Measurements from ENCODE around the gene PPP1CC. TPM values are rescaled to one million over a fixed set of nuclear protein-coding genes. Genes with fewer than 3 reads are reported as not detected.

The PPP1CC gene
- total RNA-seq, 4 donors from 2014 or later, result 103 to 135 (median 126) TPM

GRCh38 chr12:110698171-110698902 lies 44.4 kb downstream of the PPP1CC start:
- Histone ChIP-seq H3K9me3 (no peaks in the 10 kb centered on the region), H3K4me3 (peak overlapping the region in 1 of 2 donors; percentile 32), H3K27ac (peak overlapping the region in 3 of 4 donors; percentile 35 to 45 (median 41)), H3K36me3 (no peaks in the 10 kb centered on the region), H3K4me1 (peaks cover 0 to 17% (median 0%) of the 10 kb centered on the region in 3 donors), H3K27me3 (no peaks in the 10 kb centered on the region)
- peak; percentile 87 for ATAC-seq
- TF ChIP-seq POLR2A (IDR thresholded peaks at IDR 0.05) (no peak), CTCF (IDR thresholded peaks at IDR 0.05) (peak in 3 of 4 experiments; percentile 70 to 74 (median 72)), EP300 (IDR thresholded peaks at IDR 0.05) (no peak)
- 34 to 46% methylated on average over 4 to 7 of the region's 20 CpGs for WGBS, 2 donors (ENCODE audit: low coverage in 1 of 2)

DNA sequence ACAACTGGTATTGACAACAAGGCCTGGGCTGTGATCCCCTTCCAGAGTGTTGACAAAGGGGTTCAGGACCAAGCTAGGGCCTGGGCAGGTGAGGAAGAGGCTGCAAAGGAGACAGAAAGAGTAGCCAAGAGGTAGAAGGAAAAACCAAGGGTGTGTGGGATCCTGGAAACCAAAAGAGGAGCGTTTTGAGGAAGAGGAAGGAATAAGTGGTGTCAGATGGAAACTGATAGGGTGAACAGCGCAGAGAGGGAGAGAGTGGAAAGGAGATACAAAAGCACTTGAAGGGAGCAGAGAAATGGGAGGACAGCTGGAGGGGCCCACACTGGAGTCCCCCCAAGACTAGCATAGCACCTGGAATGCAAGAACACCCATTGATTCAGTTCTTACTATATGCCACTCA lies 45.5 kb downstream of the PPP1CC start:
- TF ChIP-seq POLR2A (IDR thresholded peaks at IDR 0.05) (no peak), CTCF (IDR thresholded peaks at IDR 0.05) (no peak), EP300 (IDR thresholded peaks at IDR 0.05) (no peak), POLR2AphosphoS5 (IDR thresholded peaks at IDR 0.05) (no peak)
- 64% methylated on average over 2 of the region's 2 CpGs; no CpG with 5 or more reads in 1 of the 2 donors for WGBS, 2 donors (ENCODE audit: low coverage in 1 of 2)

DNA sequence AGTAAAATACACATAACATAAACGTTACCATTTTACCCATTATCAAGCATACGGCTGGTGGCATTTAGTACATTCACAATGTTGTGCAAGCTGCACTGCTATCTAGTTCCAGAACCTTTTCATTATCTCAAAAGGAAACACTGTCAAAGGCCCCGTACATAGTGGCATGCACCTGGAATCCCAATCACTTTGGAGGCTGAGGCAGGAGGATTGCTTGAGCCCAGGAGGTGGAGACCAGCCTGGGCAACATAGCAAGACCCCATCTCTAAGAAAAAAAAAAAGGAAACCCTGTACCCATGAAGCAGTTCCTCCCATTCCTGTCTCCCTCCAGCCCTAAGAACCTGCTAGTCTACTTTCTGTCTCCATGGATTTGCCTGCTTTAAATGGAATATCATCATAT lies 46.4 kb downstream of the PPP1CC start:
- ATAC-seq, result no peak
- 82 to 88% methylated on average over 3 of the region's 3 CpGs for WGBS, 2 donors (ENCODE audit: low coverage in 1 of 2)
- Histone ChIP-seq H3K4me1 (peaks cover 0 to 17% (median 0%) of the 10 kb centered on the region in 3 donors), H3K27me3 (no peaks in the 10 kb centered on the region), H3K9me3 (no peaks in the 10 kb centered on the region), H3K36me3 (no peaks in the 10 kb centered on the region), H3K4me3 (no peak overlapping the region), H3K27ac (no peak overlapping the region)
- no peak for TF ChIP-seq EP300 (IDR thresholded peaks at IDR 0.05)

More for the DNA sequence above, 45.5 kb downstream of the PPP1CC start:
- Histone ChIP-seq H3K27me3 (no peaks in the 10 kb centered on the region), H3K27ac (no peak overlapping the region), H3K36me3 (no peaks in the 10 kb centered on the region), H3K4me3 (no peak overlapping the region), H3K4me1 (peaks cover 0 to 17% (median 0%) of the 10 kb centered on the region in 3 donors), H3K9me3 (no peaks in the 10 kb centered on the region)
- no peak for ATAC-seq

DNA sequence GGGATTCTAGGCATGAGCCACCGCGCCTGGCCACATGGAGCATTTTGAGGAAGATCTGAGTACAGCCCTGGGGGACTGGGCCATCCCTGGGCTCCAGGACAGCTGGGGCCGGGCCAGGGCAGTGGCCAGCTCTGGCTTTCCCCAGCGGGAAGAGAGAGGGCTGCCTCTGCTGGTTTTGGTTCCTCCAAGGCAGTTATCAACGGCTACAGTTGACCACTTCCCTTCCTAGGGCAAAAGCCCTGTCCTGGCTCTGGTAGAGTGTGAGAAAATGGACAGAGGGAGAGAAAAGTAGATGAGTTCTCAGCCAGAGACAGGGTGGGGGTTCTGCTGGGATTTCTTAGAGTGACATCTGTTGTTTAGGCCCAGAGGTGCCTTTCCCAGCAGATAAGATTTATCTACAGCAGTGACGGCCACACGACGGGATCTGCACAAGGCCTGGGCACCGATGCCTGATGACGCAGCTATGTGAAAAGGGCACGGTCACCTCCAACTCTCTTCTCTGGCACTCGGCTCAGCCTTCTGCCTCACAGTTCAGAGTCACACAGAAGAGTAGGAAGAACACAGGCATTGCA lies 48.3 kb downstream of the PPP1CC start:
- no peaks in the 10 kb centered on the region for H3K36me3 ChIP-seq
- H3K27ac ChIP-seq, result peak overlapping the region in 3 of 4 donors; percentile 14 to 32 (median 19)
- peak; percentile 55 for ATAC-seq
- H3K9me3 ChIP-seq, result no peaks in the 10 kb centered on the region
- H3K27me3 ChIP-seq, result no peaks in the 10 kb centered on the region
- 87% methylated on average over 3 of the region's 12 CpGs; no CpG with 5 or more reads in 1 of the 2 donors for WGBS, 2 donors (ENCODE audit: low coverage in 1 of 2)
- TF ChIP-seq POLR2AphosphoS5 (IDR thresholded peaks at IDR 0.05) (no peak), EP300 (IDR thresholded peaks at IDR 0.05) (no peak)
- H3K4me1 ChIP-seq, result peaks cover 0 to 24% (median 6%) of the 10 kb centered on the region in 3 donors
- no peak overlapping the region for H3K4me3 ChIP-seq

DNA sequence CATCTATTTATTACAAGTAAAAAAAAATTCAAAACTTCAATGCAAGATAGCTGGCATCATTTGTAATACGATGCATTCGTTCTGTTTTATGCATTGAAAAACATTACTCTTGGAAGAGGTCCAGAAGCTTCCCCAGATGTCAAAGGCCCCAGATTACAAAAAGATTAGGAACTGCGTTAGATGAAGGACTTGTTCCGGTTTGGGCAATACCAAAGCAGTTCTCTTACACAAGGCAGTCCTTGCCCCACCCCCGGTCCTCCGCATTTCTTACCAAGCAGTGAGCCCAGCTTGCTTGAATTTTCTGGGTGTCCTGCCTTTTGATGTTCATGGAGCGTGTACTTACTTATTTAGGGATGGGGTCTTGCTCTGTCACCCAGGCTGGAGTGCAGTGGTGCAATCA lies 49.0 kb downstream of the PPP1CC start:
- Histone ChIP-seq H3K4me1 (peaks cover 0 to 21% (median 8%) of the 10 kb centered on the region in 3 donors), H3K27ac (peak overlapping the region in 3 of 4 donors; percentile 14 to 32 (median 19)), H3K27me3 (no peaks in the 10 kb centered on the region), H3K4me3 (no peak overlapping the region), H3K9me3 (no peaks in the 10 kb centered on the region), H3K36me3 (no peaks in the 10 kb centered on the region)
- 65 to 86% methylated on average over 5 to 7 of the region's 7 CpGs for WGBS, 2 donors (ENCODE audit: low coverage in 1 of 2)
- no peak for ATAC-seq
- no peak for TF ChIP-seq POLR2A (IDR thresholded peaks at IDR 0.05)
- no peak for TF ChIP-seq POLR2AphosphoS5 (IDR thresholded peaks at IDR 0.05)
- TF ChIP-seq EP300 (IDR thresholded peaks at IDR 0.05), result no peak
- no peak for TF ChIP-seq CTCF (IDR thresholded peaks at IDR 0.05)

DNA sequence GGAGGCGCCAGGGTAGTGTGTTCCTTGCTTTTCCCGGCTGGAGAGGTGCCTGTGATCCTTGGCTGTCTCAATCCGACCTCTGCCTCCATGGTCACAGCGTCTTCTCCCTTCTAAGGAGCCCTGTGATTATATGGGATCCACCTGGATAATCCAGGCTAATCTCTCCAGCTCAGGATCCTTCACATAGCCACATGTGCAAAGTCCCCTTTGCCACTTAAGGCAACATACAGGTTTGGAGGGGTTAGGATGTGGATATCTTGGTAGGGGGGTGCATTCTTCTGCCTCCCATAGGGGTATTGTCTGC lies 52.6 kb downstream of the PPP1CC start:
- H3K36me3 ChIP-seq, result peaks cover 0 to 3% of the 10 kb centered on the region in 2 donors
- ATAC-seq, result no peak
- TF ChIP-seq CTCF (IDR thresholded peaks at IDR 0.05), result no peak
- no peak for TF ChIP-seq EP300 (IDR thresholded peaks at IDR 0.05)
- no peak for TF ChIP-seq POLR2AphosphoS5 (IDR thresholded peaks at IDR 0.05)
- TF ChIP-seq POLR2A (IDR thresholded peaks at IDR 0.05), result no peak
- H3K9me3 ChIP-seq, result no peaks in the 10 kb centered on the region
- peak overlapping the region in 3 of 4 donors; percentile 75 to 83 (median 79) for H3K27ac ChIP-seq
- no peak overlapping the region for H3K4me3 ChIP-seq
- WGBS, 2 donors (ENCODE audit: low coverage in 1 of 2), result 40 to 64% methylated on average over 1 to 2 of the region's 4 CpGs
- peaks cover 0 to 24% (median 8%) of the 10 kb centered on the region in 3 donors for H3K4me1 ChIP-seq
- H3K27me3 ChIP-seq, result no peaks in the 10 kb centered on the region
